Eye (tissue), 1 donor: ENCODE results near the gene ATXN7L1.
"Not testable (repeated sequence)": the region's sequence is repeated elsewhere in the genome, so short reads cannot be mapped to it uniquely, and the experiment has no call there.

Experiments used
- DNase-seq: peaks from one replicate; pipeline ENCODE4 v3.0.0-alpha.2; 2015

Gene ATXN7L1

GRCh38 chr7:105602325-105603305 lies 273.8 kb downstream of the ATXN7L1 start:
- peak; percentile 21 for DNase-seq

- DNase-seq, result no peak
These were observed 275.5 kb downstream of the ATXN7L1 start for GRCh38 chr7:105600720-105601550.

GRCh38 chr7:105599551-105599950 lies 276.8 kb downstream of the ATXN7L1 start:
- DNase-seq, result no peak

GRCh38 chr7:105599080-105599479 lies 277.3 kb downstream of the ATXN7L1 start:
- DNase-seq, result not testable (repeated sequence)

- DNase-seq, result no peak
These were observed 279.5 kb downstream of the ATXN7L1 start for GRCh38 chr7:105596866-105597265.

GRCh38 chr7:105594034-105594433 lies 282.4 kb downstream of the ATXN7L1 start:
- DNase-seq, result no peak

- no peak for DNase-seq
These were observed 284.9 kb downstream of the ATXN7L1 start for GRCh38 chr7:105591522-105591921.

GRCh38 chr7:105590793-105591192 lies 285.6 kb downstream of the ATXN7L1 start:
- DNase-seq, result no peak

- peak; percentile 90 for DNase-seq
These were observed 286.9 kb downstream of the ATXN7L1 start for GRCh38 chr7:105589356-105590077.

- peak; percentile 24 for DNase-seq
These were observed 288.3 kb downstream of the ATXN7L1 start for GRCh38 chr7:105587909-105588635.

GRCh38 chr7:105585850-105586500 lies 290.4 kb downstream of the ATXN7L1 start:
- no peak for DNase-seq

- no peak for DNase-seq
These were observed 292.2 kb downstream of the ATXN7L1 start for GRCh38 chr7:105584165-105584564.

GRCh38 chr7:105583061-105583460 lies 293.3 kb downstream of the ATXN7L1 start:
- DNase-seq, result peak; percentile 7

GRCh38 chr7:105581066-105581811 lies 295.2 kb downstream of the ATXN7L1 start, which contains the start of gene EFCAB10:
TSS of gene EFCAB10 (minus strand) at chr7:105581493. CDS start at chr7:105581463, 30 bp downstream.
- DNase-seq, result peak; percentile 95

GRCh38 chr7:105580022-105580740 lies 296.2 kb downstream of the ATXN7L1 start:
- DNase-seq, result no peak

- no peak for DNase-seq
These were observed 297.9 kb downstream of the ATXN7L1 start for GRCh38 chr7:105578496-105578895.

GRCh38 chr7:105577251-105577650 lies 299.1 kb downstream of the ATXN7L1 start:
- no peak for DNase-seq

- DNase-seq, result no peak
These were observed 304.5 kb downstream of the ATXN7L1 start for GRCh38 chr7:105571891-105572290.

- DNase-seq, result no peak
These were observed 308.6 kb downstream of the ATXN7L1 start for GRCh38 chr7:105567821-105568220.

- DNase-seq, result no peak
These were observed 309.4 kb downstream of the ATXN7L1 start for GRCh38 chr7:105567024-105567423.
